HG03520 (cell line): ENCODE data around the gene FOXA2.

Experiments
- ATAC-seq: cut with Tn5 transposase; IDR thresholded peaks from one replicate; pipeline ENCODE4 v1.9.1; 2021; ENCODE audit warnings: mild to moderate bottlenecking, moderate library complexity; ENCODE audit not compliant: unreplicated experiment

FOXA2 gene

GRCh38 chr20:22542427-22542826, 41.9 kb downstream of the FOXA2 start:
- no peak for ATAC-seq

DNA sequence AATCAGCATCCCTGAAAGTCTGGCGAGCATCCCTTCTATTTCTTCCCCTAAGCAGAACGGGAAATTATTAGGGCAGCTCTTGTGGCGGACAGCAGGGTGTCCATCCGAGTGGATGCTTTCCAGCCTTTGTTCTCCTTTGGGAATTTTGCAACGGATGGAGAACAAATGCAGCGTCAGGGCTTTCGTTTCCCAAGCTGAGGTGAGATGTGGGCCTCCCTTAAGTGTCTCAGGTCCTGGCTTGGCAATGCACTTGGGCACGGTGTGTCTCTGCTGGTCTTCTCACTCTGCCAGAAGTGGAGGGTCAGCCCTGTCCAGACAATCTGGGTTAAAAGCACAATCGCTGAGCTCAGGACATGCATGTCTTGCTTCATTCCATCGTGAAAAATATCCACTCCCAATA, 43.5 kb downstream of the FOXA2 start:
- ATAC-seq: no peak

GRCh38 chr20:22536956-22537756, 47.2 kb downstream of the FOXA2 start:
- no peak for ATAC-seq

DNA sequence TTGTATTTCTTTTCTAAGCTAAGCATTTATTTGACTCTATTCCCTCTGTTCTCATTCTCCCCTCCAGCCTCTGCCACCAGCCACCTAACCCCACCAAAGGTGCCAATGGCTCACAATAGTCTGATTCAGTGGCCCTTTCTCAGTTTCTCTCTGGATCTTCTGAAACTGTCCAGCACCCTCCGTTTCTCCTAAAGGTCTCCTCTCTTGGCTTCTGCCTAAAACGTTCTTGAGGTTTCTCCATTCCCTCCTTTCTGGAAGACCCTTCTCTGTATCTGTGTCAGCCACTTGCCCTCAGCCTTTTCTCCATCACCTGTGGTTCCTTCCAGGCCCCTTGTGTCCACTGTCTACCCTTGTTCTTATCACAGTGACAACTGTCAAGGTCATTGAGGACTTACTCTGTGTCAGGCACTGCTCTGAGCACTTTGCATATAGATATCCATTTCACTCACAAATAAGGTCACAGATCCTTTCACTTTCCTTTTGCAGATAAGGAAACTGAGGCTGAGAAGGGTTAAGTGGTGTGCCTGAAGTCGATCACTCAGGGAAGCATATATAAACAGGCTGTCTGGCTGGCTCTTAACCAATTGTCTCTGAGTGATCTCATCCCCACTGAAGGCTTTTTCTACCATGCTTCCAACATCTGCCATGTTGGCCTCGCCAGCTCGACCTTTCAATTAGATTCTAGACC, 48.1 kb downstream of the FOXA2 start:
- ATAC-seq: no peak

GRCh38 chr20:22535483-22535882, 48.9 kb downstream of the FOXA2 start:
- ATAC-seq: no peak

DNA sequence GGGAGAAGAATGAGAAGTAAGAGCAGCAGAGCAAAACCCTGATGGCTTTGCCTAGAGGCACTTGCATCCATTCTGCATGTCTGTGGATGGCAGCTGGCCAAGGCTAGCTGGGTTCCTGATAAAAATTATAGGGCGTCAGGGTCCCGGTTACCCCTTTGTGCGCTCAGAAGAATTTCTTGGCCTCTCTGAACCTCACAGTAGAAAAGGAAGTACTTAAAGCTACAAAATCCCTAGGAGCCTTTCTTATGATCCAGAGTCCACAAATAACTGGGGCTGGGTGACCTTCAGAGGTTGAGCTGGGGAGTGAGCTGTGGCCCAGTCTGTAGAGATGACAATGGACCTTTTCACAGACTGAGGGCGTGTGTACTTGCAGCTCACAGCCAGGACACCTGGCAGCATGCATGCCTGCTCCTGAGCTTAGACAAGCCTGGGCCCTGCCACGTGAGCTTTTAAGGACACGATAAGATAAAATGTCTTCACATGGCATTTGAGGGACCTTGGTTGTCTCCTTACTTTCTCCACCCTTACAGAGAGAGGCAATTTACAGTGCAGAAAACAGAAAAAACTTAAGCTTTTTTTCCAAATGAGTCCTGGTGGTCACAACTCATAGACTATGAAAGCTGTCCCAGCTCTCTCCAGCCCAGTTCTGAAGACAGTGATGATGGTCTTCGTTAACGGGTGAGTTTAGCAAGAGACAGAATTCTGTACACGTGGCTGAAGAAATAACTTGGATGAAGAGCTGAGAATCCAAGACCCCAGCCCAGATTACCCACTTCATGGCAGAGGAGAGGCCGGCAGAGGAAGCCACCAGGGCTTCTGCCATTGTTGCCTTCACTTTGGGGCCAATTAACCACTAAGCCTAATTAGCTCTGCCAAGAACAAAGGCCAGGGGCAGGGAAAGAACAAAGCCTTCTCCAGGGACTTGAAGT, 50.3 kb downstream of the FOXA2 start:
- ATAC-seq: no peak

- ATAC-seq: no peak
Observed at GRCh38 chr20:22532598-22532997, 51.8 kb downstream of the FOXA2 start.

DNA sequence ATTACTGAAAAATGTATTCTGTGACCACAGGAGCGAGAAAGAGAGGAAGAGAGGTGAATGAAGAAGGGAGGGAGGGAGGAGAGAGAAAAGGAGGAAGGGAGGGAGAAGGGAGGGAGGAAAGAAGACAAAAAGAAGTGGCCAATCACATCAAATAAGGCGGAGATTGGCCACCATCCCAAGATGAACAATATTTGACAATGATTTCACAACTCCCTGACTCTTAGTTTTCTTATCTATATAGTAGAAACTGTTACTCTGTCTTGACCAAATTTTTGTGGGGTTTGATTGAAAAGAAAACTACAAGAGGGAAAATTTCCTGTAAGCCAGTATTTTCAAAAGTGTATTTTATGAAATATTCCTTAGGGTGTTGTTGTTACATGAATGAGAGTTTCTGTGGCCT, 52.6 kb downstream of the FOXA2 start:
- ATAC-seq: no peak

DNA sequence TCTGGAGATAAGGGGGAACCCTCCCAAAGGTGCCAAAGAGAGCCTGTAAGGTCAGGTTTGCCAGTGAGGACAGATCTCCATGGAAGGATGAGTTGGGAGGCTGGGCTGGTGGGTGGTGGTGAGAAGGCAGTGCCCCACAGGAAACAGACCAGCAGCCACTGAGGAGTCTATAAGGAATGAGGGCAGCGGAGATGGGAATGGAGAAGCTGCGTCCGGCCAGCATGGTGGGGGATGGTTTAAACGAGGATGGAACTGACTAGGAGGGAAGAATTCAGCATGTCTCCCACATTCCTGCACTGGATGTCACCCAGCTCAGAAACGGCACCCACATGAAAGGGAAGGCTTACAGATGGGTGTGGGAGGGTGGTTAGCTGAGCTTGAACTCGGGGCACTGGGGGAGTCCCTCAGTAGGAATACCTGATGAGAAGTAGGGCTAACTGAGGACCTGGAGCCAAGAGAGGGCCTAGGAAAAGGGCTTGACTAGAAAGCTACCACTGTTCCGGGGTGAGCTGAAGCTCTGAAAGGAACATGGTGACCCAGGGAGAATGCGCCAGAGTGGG, 53.2 kb downstream of the FOXA2 start:
- no peak for ATAC-seq
